ENCODE data around the gene RNASE4. TPM values are rescaled to one million over a fixed set of nuclear protein-coding genes. Genes with fewer than 3 reads are reported as not detected.

Gene RNASE4
- total RNA-seq, 2 experiments from 2014 or later, result 0.11 to 0.38 TPM

DNA sequence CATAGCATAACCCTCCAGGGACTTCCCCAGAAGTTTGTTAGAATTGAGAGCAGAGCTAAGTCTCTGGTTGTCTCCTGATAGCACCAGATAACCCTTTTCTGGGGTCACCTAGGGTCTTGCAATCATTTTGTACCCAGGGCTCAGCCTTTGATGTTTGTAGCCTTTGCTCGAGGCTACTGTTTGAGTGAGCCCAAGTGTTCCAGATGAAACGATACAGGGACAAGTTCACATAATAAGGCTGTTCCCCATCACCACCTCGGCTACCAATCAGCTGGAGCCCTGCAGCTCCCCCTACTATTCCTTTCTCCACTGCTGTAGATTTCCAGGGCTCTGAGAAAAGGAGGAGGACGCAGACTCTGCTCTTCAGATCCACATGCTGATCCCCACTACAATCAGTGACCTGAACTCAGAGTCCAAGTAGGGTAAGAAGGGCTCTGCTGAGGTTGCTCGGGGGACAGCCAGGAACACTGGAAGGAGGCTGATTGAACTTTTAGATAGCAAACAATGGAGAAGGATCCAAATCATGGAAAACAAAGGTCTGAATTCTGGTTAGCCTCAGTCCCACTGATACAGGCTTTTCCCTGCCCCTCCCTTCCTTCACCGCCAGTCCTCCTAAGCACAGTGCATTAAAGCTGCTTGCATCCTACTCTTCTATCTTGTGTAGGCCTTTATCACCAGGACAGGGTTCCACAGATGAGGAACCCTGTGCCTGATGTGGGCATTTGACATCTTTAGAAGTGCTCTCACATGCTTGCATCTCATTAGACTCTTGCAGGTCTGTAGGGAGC, 61.4 kb downstream of the RNASE4 start, which contains the start of gene EDDM3A:
TSS of gene EDDM3A (plus strand) at position 317 of the 788 bp plus-strand sequence. CDS start 1,694 bp downstream, outside the sequence.
- Histone ChIP-seq H3K27ac (ENCODE audit: low read depth in 1 of 2, low read length in 2 of 2) (no peak within 1 kb of the TSS), H3K4me1 (ENCODE audit: insufficient read depth, low read length) (no peaks in the 10 kb centered on the region), H3K9me3 (ENCODE audit: control insufficient read depth in 1 of 2, insufficient read depth in 1 of 2, low read length in 2 of 2) (no peaks in the 10 kb centered on the region), H3K36me3 (ENCODE audit: insufficient read depth, low read length) (no peaks in the 10 kb centered on the region), H3K4me3 (ENCODE audit: low read length) (no peak within 1 kb of the TSS), H3K27me3 (ENCODE audit: control insufficient read depth in 1 of 2, insufficient read depth in 2 of 2, low read length in 2 of 2) (peaks cover 0 to 3% of the 10 kb centered on the region in 2 experiments)
- TF ChIP-seq, protein P1, sequence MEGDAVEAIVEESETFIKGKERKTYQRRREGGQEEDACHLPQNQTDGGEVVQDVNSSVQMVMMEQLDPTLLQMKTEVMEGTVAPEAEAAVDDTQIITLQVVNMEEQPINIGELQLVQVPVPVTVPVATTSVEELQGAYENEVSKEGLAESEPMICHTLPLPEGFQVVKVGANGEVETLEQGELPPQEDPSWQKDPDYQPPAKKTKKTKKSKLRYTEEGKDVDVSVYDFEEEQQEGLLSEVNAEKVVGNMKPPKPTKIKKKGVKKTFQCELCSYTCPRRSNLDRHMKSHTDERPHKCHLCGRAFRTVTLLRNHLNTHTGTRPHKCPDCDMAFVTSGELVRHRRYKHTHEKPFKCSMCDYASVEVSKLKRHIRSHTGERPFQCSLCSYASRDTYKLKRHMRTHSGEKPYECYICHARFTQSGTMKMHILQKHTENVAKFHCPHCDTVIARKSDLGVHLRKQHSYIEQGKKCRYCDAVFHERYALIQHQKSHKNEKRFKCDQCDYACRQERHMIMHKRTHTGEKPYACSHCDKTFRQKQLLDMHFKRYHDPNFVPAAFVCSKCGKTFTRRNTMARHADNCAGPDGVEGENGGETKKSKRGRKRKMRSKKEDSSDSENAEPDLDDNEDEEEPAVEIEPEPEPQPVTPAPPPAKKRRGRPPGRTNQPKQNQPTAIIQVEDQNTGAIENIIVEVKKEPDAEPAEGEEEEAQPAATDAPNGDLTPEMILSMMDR (IDR thresholded peaks at IDR 0.05), result no peak
- intact Hi-C loops (cut with DNase I, micrococcal nuclease), result no loop called here
- DNase-seq (no peak), ATAC-seq (ENCODE audit: poor library complexity) (no peak)
- ChIA-PET CTCF (no interaction called here), POLR2A (no interaction called here)
- H3K4me1 Mint-ChIP-seq (ENCODE audit: low read depth), result no peaks in the 10 kb centered on the region
- H3K36me3 Mint-ChIP-seq (ENCODE audit: low read depth), result no peaks in the 10 kb centered on the region
- H3K4me3 Mint-ChIP-seq, result no peak within 1 kb of the TSS
- no peaks in the 10 kb centered on the region for H3K9me3 Mint-ChIP-seq
- H3K27me3 Mint-ChIP-seq, result peaks cover 12% of the 10 kb centered on the region
- no peak within 1 kb of the TSS for H3K27ac Mint-ChIP-seq

DNA sequence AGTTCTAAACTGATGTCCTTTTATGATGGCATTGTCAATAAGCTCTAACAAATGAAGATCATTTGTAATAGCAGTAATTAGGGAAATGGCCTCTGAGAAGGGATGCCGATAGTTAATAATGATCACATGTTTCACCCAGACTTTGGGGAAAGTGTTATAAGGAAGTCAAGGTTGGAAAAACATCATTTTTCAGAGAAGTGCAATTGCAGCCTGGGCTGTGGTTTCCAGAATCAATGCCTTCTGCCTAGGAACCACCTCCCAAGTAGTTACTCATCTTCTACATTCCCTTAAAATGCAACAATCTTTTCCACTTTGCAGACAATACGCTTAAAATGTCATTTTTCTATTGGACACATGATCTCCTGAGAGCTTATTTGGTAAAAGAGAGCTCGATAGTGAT, 62.2 kb downstream of the RNASE4 start:
- CTCF ChIA-PET, result no interaction called here
- Histone ChIP-seq H3K27ac (ENCODE audit: low read depth in 1 of 2, low read length in 2 of 2) (no peak overlapping the region), H3K9me3 (ENCODE audit: control insufficient read depth in 1 of 2, insufficient read depth in 1 of 2, low read length in 2 of 2) (peaks cover 0 to 3% of the 10 kb centered on the region in 2 experiments), H3K4me3 (ENCODE audit: low read length) (no peak overlapping the region), H3K27me3 (ENCODE audit: control insufficient read depth in 1 of 2, insufficient read depth in 2 of 2, low read length in 2 of 2) (no peaks in the 10 kb centered on the region), H3K4me1 (ENCODE audit: insufficient read depth, low read length) (no peaks in the 10 kb centered on the region), H3K36me3 (ENCODE audit: insufficient read depth, low read length) (no peaks in the 10 kb centered on the region)
- intact Hi-C loops (cut with DNase I, micrococcal nuclease), result no loop called here
- TF ChIP-seq, protein P1 (IDR thresholded peaks at IDR 0.05), result no peak
- Mint-ChIP-seq H3K4me3 (no peak overlapping the region), H3K27me3 (peaks cover 12% of the 10 kb centered on the region), H3K27ac (no peak overlapping the region), H3K9me3 (peaks cover 2% of the 10 kb centered on the region), H3K4me1 (ENCODE audit: low read depth) (no peaks in the 10 kb centered on the region), H3K36me3 (ENCODE audit: low read depth) (no peaks in the 10 kb centered on the region)
- DNase-seq (no peak), ATAC-seq (ENCODE audit: poor library complexity) (no peak)
- POLR2A ChIA-PET, result no interaction called here

DNA sequence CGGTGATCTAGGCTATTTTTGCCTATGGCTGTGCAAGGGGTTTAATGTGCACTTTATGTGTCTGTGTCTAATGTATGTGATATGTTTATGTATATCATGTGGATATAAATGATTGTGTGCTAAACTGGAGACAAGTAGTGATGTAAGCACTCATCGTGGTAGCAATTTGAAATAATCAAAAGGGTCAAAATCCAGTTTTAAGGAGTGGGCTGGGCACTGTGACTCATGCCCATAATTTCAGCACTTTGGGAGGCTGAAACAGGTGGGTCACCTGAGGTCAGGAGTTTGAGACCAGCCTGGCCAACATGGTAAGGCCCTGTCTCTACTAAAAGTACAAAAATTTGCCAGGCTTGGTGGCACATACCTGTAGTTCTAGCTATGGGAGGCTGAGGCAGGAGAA, 64.1 kb downstream of the RNASE4 start:
- H3K4me3 ChIP-seq (ENCODE audit: low read length), result no peak overlapping the region
- Mint-ChIP-seq H3K27ac (no peak overlapping the region), H3K27me3 (peaks cover 18% of the 10 kb centered on the region), H3K4me3 (no peak overlapping the region), H3K36me3 (ENCODE audit: low read depth) (no peaks in the 10 kb centered on the region), H3K9me3 (peaks cover 8% of the 10 kb centered on the region), H3K4me1 (ENCODE audit: low read depth) (no peaks in the 10 kb centered on the region)
- H3K27me3 ChIP-seq (ENCODE audit: control insufficient read depth in 1 of 2, insufficient read depth in 2 of 2, low read length in 2 of 2), result peaks cover 0 to 3% of the 10 kb centered on the region in 2 experiments
- H3K9me3 ChIP-seq (ENCODE audit: control insufficient read depth in 1 of 2, insufficient read depth in 1 of 2, low read length in 2 of 2), result peaks cover 13 to 14% of the 10 kb centered on the region in 2 experiments
- no peak for ATAC-seq (ENCODE audit: poor library complexity)
- H3K27ac ChIP-seq (ENCODE audit: low read depth in 1 of 2, low read length in 2 of 2), result no peak overlapping the region
- CTCF ChIA-PET, result no interaction called here
- intact Hi-C loops (cut with DNase I, micrococcal nuclease), result no loop called here
- TF ChIP-seq, protein P1 (IDR thresholded peaks at IDR 0.05), result no peak
- POLR2A ChIA-PET, result no interaction called here
- H3K36me3 ChIP-seq (ENCODE audit: insufficient read depth, low read length), result no peaks in the 10 kb centered on the region
- no peaks in the 10 kb centered on the region for H3K4me1 ChIP-seq (ENCODE audit: insufficient read depth, low read length)
- DNase-seq, result no peak

All from CD4-positive, alpha-beta T cell (primary cell).